Measurements from ENCODE around the gene NAGLU. TPM values are rescaled to one million over a fixed set of nuclear protein-coding genes. Genes with fewer than 3 reads are reported as not detected.

The NAGLU gene
- total RNA-seq, 1 experiment from 2014 or later: 29.5 TPM

DNA sequence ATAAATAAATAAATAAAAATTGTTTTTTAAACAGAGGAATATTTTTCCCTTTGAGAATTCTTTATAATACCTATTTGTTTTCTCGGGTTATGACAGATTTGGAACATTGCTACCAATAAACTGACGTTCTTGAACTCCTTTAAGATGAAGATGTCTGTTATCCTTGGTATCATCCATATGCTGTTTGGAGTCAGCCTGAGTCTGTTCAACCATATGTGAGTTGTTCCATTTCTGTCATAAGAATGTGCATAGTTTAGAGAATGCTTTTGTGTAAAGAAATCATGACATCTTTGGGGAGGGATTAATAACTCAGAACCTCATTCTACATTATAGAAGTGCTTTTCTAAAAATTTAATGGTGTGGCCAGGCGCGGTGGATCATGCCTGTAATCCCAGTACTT lies 37.2 kb upstream of the NAGLU start:
- ChIA-PET POLR2A (no interaction called here), CTCF (no interaction called here)
- Mint-ChIP-seq H3K4me3 (ENCODE audit: unreplicated experiment) (no peak overlapping the region), H3K36me3 (ENCODE audit: insufficient read depth, unreplicated experiment) (peaks cover 93% of the 10 kb centered on the region), H3K27me3 (ENCODE audit: insufficient read depth, unreplicated experiment) (no peaks in the 10 kb centered on the region), H3K9me3 (ENCODE audit: unreplicated experiment) (no peaks in the 10 kb centered on the region), H3K4me1 (ENCODE audit: insufficient read depth, unreplicated experiment) (no peaks in the 10 kb centered on the region), H3K27ac (ENCODE audit: low read depth, unreplicated experiment) (no peak overlapping the region)
- BruUV-seq (replicated peaks): no TSS peak
- no peak for TF ChIP-seq CTCF (IDR thresholded peaks at IDR 0.05; ENCODE audit: unreplicated experiment)
- intact Hi-C loops (cut with micrococcal nuclease): no loop called here
- no peak for DNase-seq (ENCODE audit: unreplicated experiment)

DNA sequence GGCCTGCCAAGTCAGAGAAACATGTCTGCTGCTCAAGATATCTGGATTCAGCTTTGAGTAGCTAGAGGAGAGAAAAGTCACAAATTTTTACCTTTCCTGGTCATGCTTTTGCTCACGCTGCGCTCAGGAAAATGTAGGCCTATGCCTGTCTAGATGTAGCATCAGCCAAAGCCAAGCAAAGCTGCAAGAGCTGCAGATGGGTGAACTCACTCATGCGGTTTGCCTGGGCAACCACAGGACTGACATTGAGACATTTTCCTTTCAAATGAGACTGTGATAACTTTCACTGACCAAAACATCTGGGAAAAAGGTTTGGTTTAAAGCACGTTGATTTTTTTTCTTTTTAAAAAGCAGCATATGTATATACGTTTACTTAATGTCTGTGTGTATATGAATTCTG lies 34.0 kb upstream of the NAGLU start:
- H3K27me3 Mint-ChIP-seq (ENCODE audit: insufficient read depth, unreplicated experiment): no peaks in the 10 kb centered on the region
- no peak overlapping the region for H3K27ac Mint-ChIP-seq (ENCODE audit: low read depth, unreplicated experiment)
- H3K36me3 Mint-ChIP-seq (ENCODE audit: insufficient read depth, unreplicated experiment): peaks cover 78% of the 10 kb centered on the region
- no peak overlapping the region for H3K4me3 Mint-ChIP-seq (ENCODE audit: unreplicated experiment)
- intact Hi-C loops (cut with micrococcal nuclease): no loop called here
- ChIA-PET POLR2A (interaction anchor here (0.5 kb wide), 1 partner anchor 193 kb away, joined by 3 read pairs; no protein-coding TSS in a partner anchor), CTCF (no interaction called here)
- no peaks in the 10 kb centered on the region for H3K9me3 Mint-ChIP-seq (ENCODE audit: unreplicated experiment)
- H3K4me1 Mint-ChIP-seq (ENCODE audit: insufficient read depth, unreplicated experiment): no peaks in the 10 kb centered on the region
- no peak for TF ChIP-seq CTCF (IDR thresholded peaks at IDR 0.05; ENCODE audit: unreplicated experiment)
- BruUV-seq (replicated peaks): no TSS peak
- no peak for DNase-seq (ENCODE audit: unreplicated experiment)

GRCh38 chr17:42502926-42503325 lies 33.1 kb upstream of the NAGLU start:
- ChIA-PET CTCF (no interaction called here), POLR2A (interaction anchor here (0.6 to 0.7 kb wide), 2 partner anchors 16 to 255 kb away, joined by 3 to 4 read pairs; no protein-coding TSS in a partner anchor)
- TF ChIP-seq CTCF (IDR thresholded peaks at IDR 0.05; ENCODE audit: unreplicated experiment): no peak
- Mint-ChIP-seq H3K4me3 (ENCODE audit: unreplicated experiment) (no peak overlapping the region), H3K27ac (ENCODE audit: low read depth, unreplicated experiment) (no peak overlapping the region), H3K27me3 (ENCODE audit: insufficient read depth, unreplicated experiment) (no peaks in the 10 kb centered on the region), H3K4me1 (ENCODE audit: insufficient read depth, unreplicated experiment) (no peaks in the 10 kb centered on the region), H3K36me3 (ENCODE audit: insufficient read depth, unreplicated experiment) (peaks cover 74% of the 10 kb centered on the region), H3K9me3 (ENCODE audit: unreplicated experiment) (no peaks in the 10 kb centered on the region)
- no TSS peak for BruUV-seq (replicated peaks)
- no peak for DNase-seq (ENCODE audit: unreplicated experiment)
- intact Hi-C loops (cut with micrococcal nuclease): no loop called here

DNA sequence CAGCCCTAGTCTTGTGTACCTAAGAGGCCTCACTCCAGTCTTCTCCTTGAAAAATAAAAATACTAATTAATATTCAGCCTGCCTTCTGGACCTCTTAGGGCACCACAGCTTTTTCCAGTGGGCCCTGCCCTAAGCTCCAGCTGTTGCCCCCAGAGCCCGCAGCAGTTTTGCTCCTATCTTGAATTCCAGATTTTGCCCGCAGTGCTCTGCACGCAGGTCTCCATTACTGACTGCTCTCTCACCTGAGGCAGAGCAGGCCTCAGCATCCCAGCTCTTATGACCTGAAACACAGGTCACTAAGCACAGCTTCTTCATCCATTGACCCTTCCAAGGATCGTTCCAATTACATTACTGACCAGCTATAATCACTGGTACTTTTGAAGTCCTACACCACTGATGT lies 28.4 kb upstream of the NAGLU start:
- BruUV-seq (replicated peaks): no TSS peak
- Mint-ChIP-seq H3K9me3 (ENCODE audit: unreplicated experiment) (no peaks in the 10 kb centered on the region), H3K27ac (ENCODE audit: low read depth, unreplicated experiment) (no peak overlapping the region), H3K27me3 (ENCODE audit: insufficient read depth, unreplicated experiment) (no peaks in the 10 kb centered on the region), H3K4me1 (ENCODE audit: insufficient read depth, unreplicated experiment) (no peaks in the 10 kb centered on the region), H3K36me3 (ENCODE audit: insufficient read depth, unreplicated experiment) (peaks cover 37% of the 10 kb centered on the region), H3K4me3 (ENCODE audit: unreplicated experiment) (no peak overlapping the region)
- intact Hi-C loops (cut with micrococcal nuclease): no loop called here
- TF ChIP-seq CTCF (IDR thresholded peaks at IDR 0.05; ENCODE audit: unreplicated experiment): no peak
- POLR2A ChIA-PET: interaction anchor here (0.6 kb wide), 1 partner anchor 8 kb away, joined by 4 read pairs; no protein-coding TSS in a partner anchor
- CTCF ChIA-PET: interaction anchor here (1.3 to 1.6 kb wide), 2 partner anchors 10 to 12 kb away, joined by 4 to 8 read pairs; no protein-coding TSS in a partner anchor
- no peak for DNase-seq (ENCODE audit: unreplicated experiment)

All from MCF 10A (cell line).